Effector memory CD4-positive, alpha-beta T cell (primary cell): ENCODE results near the gene SIL1.

ENCODE experiments used
- DNase-seq, 3 donors: peaks; one replicate each; pipeline ENCODE4 v3.0.0-alpha.2; 2020
- H3K27ac ChIP-seq: 2 replicates; pipeline ENCODE4 v1.7.0; 2013; ENCODE audit warnings: mild to moderate bottlenecking, low read length, moderate library complexity; ENCODE audit not compliant: insufficient read depth, poor library complexity, severe bottlenecking
- H3K27me3 ChIP-seq: replicated peaks from 2 replicates; pipeline ENCODE4 v1.7.0; 2013; ENCODE audit warnings: mild to moderate bottlenecking, low read length; ENCODE audit not compliant: insufficient read depth, control insufficient read depth, poor library complexity, severe bottlenecking
- H3K36me3 ChIP-seq: 2 replicates; pipeline ENCODE4 v1.7.0; 2013; ENCODE audit warnings: mild to moderate bottlenecking, low read length, moderate library complexity; ENCODE audit not compliant: control insufficient read depth, insufficient read depth
- H3K4me1 ChIP-seq: 2 replicates; pipeline ENCODE4 v1.7.0; 2013; ENCODE audit warnings: low read length, mild to moderate bottlenecking; ENCODE audit not compliant: control insufficient read depth, insufficient read depth, poor library complexity, severe bottlenecking
- H3K4me3 ChIP-seq: 2 replicates; pipeline ENCODE4 v1.7.0; 2013; ENCODE audit warnings: low read length, low read depth, mild to moderate bottlenecking; ENCODE audit not compliant: insufficient read depth, poor library complexity, severe bottlenecking
- H3K9me3 ChIP-seq: 2 replicates; pipeline ENCODE4 v1.7.0; 2013; ENCODE audit warnings: mild to moderate bottlenecking, low read length, moderate library complexity; ENCODE audit not compliant: control insufficient read depth

The SIL1 gene

GRCh38 chr5:138967791-138968448 lies 230.2 kb downstream of the SIL1 start:
- H3K27me3 ChIP-seq = no peaks in the 10 kb centered on the region
- no peak overlapping the region for H3K27ac ChIP-seq
- DNase-seq = no peak

DNA sequence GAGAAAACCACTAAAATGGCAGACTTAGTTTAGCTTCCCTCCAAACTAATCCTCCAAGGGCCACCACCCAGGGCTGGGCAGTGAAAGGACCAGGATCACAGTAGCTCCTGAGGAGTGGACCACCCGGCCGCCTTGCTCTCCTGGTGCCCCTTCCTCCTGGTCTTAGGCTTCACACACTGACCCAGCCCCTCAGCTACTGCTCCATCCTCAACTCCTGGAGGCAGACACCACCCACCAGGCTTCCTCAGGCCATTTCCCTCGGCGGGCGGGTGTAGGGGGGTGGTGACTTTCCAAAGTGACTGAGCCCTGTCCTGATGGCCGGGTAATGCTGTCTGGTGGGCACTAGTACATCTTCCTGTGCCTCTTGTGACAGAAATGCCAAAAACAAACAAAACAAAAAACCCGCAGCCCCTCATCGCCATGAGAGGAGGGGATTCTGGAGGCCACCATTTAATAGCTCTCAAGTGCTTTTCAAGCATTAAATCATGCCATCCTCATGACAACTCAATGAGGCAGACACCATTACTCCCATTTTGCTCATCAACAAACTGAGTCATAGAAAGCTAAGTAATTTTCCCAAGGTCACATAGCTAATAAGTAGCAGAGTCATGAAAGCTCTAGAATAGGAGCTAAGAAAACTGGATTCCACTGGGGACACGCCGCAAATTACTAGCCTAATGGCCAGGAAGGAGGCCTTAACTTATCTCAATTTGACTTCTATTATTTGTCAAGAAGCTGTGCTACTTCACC lies 231.8 kb downstream of the SIL1 start:
- Histone ChIP-seq H3K36me3 (no peaks in the 10 kb centered on the region), H3K4me1 (no peaks in the 10 kb centered on the region), H3K4me3 (no peak overlapping the region), H3K9me3 (no peaks in the 10 kb centered on the region), H3K27ac (no peak overlapping the region), H3K27me3 (no peaks in the 10 kb centered on the region)
- no peak for DNase-seq

More at GRCh38 chr5:138967791-138968448, 230.2 kb downstream of the SIL1 start:
- Histone ChIP-seq H3K36me3 (no peaks in the 10 kb centered on the region), H3K9me3 (no peaks in the 10 kb centered on the region), H3K4me3 (no peak overlapping the region), H3K4me1 (no peaks in the 10 kb centered on the region)

DNA sequence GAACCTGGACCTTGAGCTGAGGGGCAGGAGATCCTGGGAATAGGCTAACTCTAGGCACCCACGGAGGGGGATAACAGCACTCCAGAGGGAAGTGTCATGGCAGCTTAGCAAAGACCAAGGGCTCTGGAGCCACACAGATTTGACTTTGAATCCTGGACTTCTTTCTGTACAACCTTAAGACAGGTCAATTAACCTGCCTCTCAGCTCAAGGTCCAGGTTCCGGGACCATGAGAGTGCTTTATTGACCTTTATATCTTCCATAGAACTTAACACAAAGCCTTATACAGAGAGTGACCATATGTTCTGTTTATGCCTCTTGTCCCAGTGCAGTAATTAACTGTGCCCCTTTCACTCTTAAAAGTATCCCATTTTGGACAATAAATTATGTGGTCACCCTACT lies 232.5 kb downstream of the SIL1 start:
- DNase-seq = no peak
- Histone ChIP-seq H3K4me3 (no peak overlapping the region), H3K9me3 (no peaks in the 10 kb centered on the region), H3K36me3 (no peaks in the 10 kb centered on the region), H3K27me3 (no peaks in the 10 kb centered on the region), H3K4me1 (no peaks in the 10 kb centered on the region), H3K27ac (no peak overlapping the region)

- Histone ChIP-seq H3K27ac (no peak overlapping the region), H3K4me3 (no peak overlapping the region), H3K4me1 (no peaks in the 10 kb centered on the region), H3K9me3 (no peaks in the 10 kb centered on the region), H3K36me3 (no peaks in the 10 kb centered on the region), H3K27me3 (no peaks in the 10 kb centered on the region)
- DNase-seq = no peak
Measured at GRCh38 chr5:138964647-138965201, 233.4 kb downstream of the SIL1 start.

DNA sequence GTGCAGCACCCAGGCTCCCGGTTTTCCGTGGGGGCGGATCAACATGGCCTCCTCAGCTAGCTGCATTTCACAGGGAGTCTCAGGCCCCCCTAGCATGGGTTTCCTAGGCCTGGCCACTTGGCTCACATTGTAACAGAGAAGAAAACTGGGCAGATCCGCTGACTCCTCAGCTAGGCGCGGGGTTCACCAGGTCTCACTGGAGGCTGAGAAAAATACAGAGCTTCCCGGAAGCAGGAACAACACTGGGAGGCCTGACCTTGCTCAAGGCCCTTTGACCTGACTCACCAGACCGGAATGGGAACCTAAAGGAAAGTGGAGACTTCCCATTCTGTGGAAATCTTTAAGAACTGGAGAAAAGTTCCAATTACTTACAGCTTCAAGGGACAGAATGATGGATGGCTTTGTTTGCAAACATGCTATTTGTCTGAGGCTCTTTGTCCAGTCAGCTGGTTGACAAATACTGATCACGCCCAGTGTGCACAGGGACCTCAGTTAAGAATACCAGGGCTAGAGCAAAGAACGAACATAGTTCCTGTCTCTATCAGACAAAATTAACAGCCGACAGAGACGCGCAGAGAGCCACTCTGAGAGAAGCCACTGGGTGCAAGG lies 234.3 kb downstream of the SIL1 start:
- Histone ChIP-seq H3K27me3 (no peaks in the 10 kb centered on the region), H3K27ac (no peak overlapping the region), H3K4me1 (no peaks in the 10 kb centered on the region), H3K9me3 (no peaks in the 10 kb centered on the region), H3K4me3 (no peak overlapping the region), H3K36me3 (no peaks in the 10 kb centered on the region)
- no peak for DNase-seq

- Histone ChIP-seq H3K4me1 (no peaks in the 10 kb centered on the region), H3K27me3 (no peaks in the 10 kb centered on the region), H3K4me3 (no peak overlapping the region), H3K27ac (no peak overlapping the region), H3K36me3 (no peaks in the 10 kb centered on the region), H3K9me3 (no peaks in the 10 kb centered on the region)
- no peak for DNase-seq
Measured at GRCh38 chr5:138962614-138963370, 235.4 kb downstream of the SIL1 start.

GRCh38 chr5:138961729-138962128 lies 236.4 kb downstream of the SIL1 start:
- no peaks in the 10 kb centered on the region for H3K36me3 ChIP-seq
- no peaks in the 10 kb centered on the region for H3K4me1 ChIP-seq
- no peak for DNase-seq
- no peaks in the 10 kb centered on the region for H3K27me3 ChIP-seq
- H3K4me3 ChIP-seq = no peak overlapping the region
- H3K9me3 ChIP-seq = no peaks in the 10 kb centered on the region
- no peak overlapping the region for H3K27ac ChIP-seq

DNA sequence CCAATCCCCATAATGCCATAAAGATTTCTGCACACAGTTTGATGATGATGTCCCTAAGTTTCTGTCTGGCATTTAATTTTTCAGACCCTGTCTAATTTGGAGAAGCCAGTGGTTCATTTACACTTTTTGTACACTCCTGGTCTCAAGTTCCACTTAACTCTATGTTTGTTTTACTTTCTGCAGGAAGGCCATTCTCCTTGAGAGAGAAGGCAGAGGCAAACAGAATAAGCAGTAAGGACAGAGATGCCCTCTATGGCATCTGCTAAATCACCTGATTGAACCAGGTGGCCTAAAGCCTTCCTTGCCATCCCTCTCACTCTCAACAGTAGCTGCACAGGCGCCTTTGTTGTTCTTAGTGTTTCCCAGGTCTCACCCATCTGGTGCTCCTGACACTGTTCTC lies 236.9 kb downstream of the SIL1 start:
- Histone ChIP-seq H3K36me3 (no peaks in the 10 kb centered on the region), H3K27me3 (no peaks in the 10 kb centered on the region), H3K9me3 (no peaks in the 10 kb centered on the region), H3K4me3 (no peak overlapping the region), H3K27ac (no peak overlapping the region), H3K4me1 (no peaks in the 10 kb centered on the region)
- DNase-seq = no peak

GRCh38 chr5:138960145-138960692 lies 237.9 kb downstream of the SIL1 start:
- H3K9me3 ChIP-seq = no peaks in the 10 kb centered on the region
- no peak overlapping the region for H3K4me3 ChIP-seq
- no peaks in the 10 kb centered on the region for H3K4me1 ChIP-seq
- no peak for DNase-seq
- no peaks in the 10 kb centered on the region for H3K36me3 ChIP-seq
- no peak overlapping the region for H3K27ac ChIP-seq
- no peaks in the 10 kb centered on the region for H3K27me3 ChIP-seq
